H9 (cell line): Measurements from ENCODE around the gene FLNC. TPM values are rescaled to one million over a fixed set of nuclear protein-coding genes. Genes with fewer than 3 reads are reported as not detected.

ENCODE experiments used
- DNase-seq: peaks from one replicate; pipeline ENCODE4 v3.0.0-alpha.2; 2017
- H2AFZ ChIP-seq: one replicate; pipeline ENCODE4 v1.6.1; 2013; ENCODE audit warnings: mild to moderate bottlenecking, low read length, control low read depth, moderate library complexity
- H2AK5ac ChIP-seq: 2 replicates; pipeline ENCODE4 v1.6.1; 2013; ENCODE audit warnings: low read length, control low read depth, mixed read lengths; ENCODE audit not compliant: insufficient read length
- H2BK120ac ChIP-seq: one replicate; pipeline ENCODE4 v1.6.1; 2013; ENCODE audit warnings: low read depth, mild to moderate bottlenecking, low read length, control low read depth, inconsistent platforms; ENCODE audit not compliant: poor library complexity, severe bottlenecking
- H2BK12ac ChIP-seq: 2 replicates; pipeline ENCODE4 v1.6.1; 2013; ENCODE audit warnings: low read length, control low read depth, mixed read lengths, low read depth; ENCODE audit not compliant: insufficient read length
- H2BK15ac ChIP-seq: 2 replicates; pipeline ENCODE4 v1.6.1; 2013; ENCODE audit warnings: low read depth, low read length, control low read depth
- H2BK20ac ChIP-seq: one replicate; pipeline ENCODE4 v1.6.1; 2013; ENCODE audit warnings: low read depth, mild to moderate bottlenecking, low read length, control low read depth, inconsistent platforms; ENCODE audit not compliant: poor library complexity, severe bottlenecking
- H2BK5ac ChIP-seq: 2 replicates; pipeline ENCODE4 v1.6.1; 2013; ENCODE audit warnings: low read length, control low read depth, mixed read lengths; ENCODE audit not compliant: insufficient read length
- H3K14ac ChIP-seq: 2 replicates; pipeline ENCODE4 v1.6.1; 2013; ENCODE audit warnings: low read length, control low read depth; ENCODE audit not compliant: insufficient read depth
- H3K18ac ChIP-seq: 2 replicates; pipeline ENCODE4 v1.6.1; 2013; ENCODE audit warnings: low read depth, mild to moderate bottlenecking, mixed read lengths, low read length, control low read depth; ENCODE audit not compliant: insufficient read length
- H3K23ac ChIP-seq: 2 replicates; pipeline ENCODE4 v1.6.1; 2013; ENCODE audit warnings: low read length, control low read depth, mixed read lengths, low read depth; ENCODE audit not compliant: insufficient read length
- H3K23me2 ChIP-seq: 2 replicates; pipeline ENCODE4 v1.6.1; 2013; ENCODE audit warnings: low read depth, mild to moderate bottlenecking, mixed read lengths, low read length, control low read depth; ENCODE audit not compliant: insufficient read length, poor library complexity, severe bottlenecking
- H3K27ac ChIP-seq: 2 replicates; pipeline ENCODE4 v1.5.1; 2013; ENCODE audit warnings: low read length, control low read depth, mixed read lengths, low read depth; ENCODE audit not compliant: insufficient read length
- H3K27me3 ChIP-seq: 2 replicates; pipeline ENCODE4 v1.6.1; 2013; ENCODE audit warnings: low read length, control low read depth, inconsistent platforms; ENCODE audit not compliant: insufficient read depth
- H3K4ac ChIP-seq: 2 replicates; pipeline ENCODE4 v1.6.1; 2013; ENCODE audit warnings: low read depth, mild to moderate bottlenecking, control low read depth, inconsistent platforms, low read length, moderate library complexity
- H3K4me1 ChIP-seq: 2 replicates; pipeline ENCODE4 v1.6.1; 2013; ENCODE audit warnings: low read length, control low read depth, inconsistent platforms; ENCODE audit not compliant: insufficient read depth
- H3K4me2 ChIP-seq: 2 replicates; pipeline ENCODE4 v1.6.1; 2013; ENCODE audit warnings: low read length, control low read depth, mixed read lengths; ENCODE audit not compliant: insufficient read length, insufficient read depth
- H3K56ac ChIP-seq: 2 replicates; pipeline ENCODE4 v1.6.1; 2013; ENCODE audit warnings: low read depth, mild to moderate bottlenecking, mixed read lengths, low read length, control low read depth; ENCODE audit not compliant: insufficient read length
- H3K79me1 ChIP-seq: 2 replicates; pipeline ENCODE4 v1.6.1; 2013; ENCODE audit warnings: low read depth, mild to moderate bottlenecking, moderate library complexity, low read length, control low read depth, inconsistent platforms; ENCODE audit not compliant: insufficient read depth, poor library complexity, severe bottlenecking
- H3K79me2 ChIP-seq: 2 replicates; pipeline ENCODE4 v1.6.1; 2013; ENCODE audit warnings: low read length, control low read depth, inconsistent platforms; ENCODE audit not compliant: insufficient read depth
- H3K9ac ChIP-seq: 2 replicates; pipeline ENCODE4 v1.6.1; 2013; ENCODE audit warnings: low read length, control low read depth, mixed read lengths; ENCODE audit not compliant: insufficient read length; ENCODE audit errors: extremely low read depth
- H3K9me3 ChIP-seq: one replicate; pipeline ENCODE4 v1.6.1; 2013; ENCODE audit warnings: low read depth, low read length, inconsistent platforms; ENCODE audit not compliant: control insufficient read depth
- H3T11ph ChIP-seq: one replicate; pipeline ENCODE4 v1.6.1; 2013; ENCODE audit warnings: mild to moderate bottlenecking, low read length, control low read depth, inconsistent platforms
- H4K20me1 ChIP-seq: one replicate; pipeline ENCODE4 v1.6.1; 2013; ENCODE audit not compliant: control insufficient read depth, insufficient read length, insufficient read depth
- H4K5ac ChIP-seq: 2 replicates; pipeline ENCODE4 v1.6.1; 2013; ENCODE audit warnings: low read depth, mild to moderate bottlenecking, mixed read lengths, low read length, control low read depth; ENCODE audit not compliant: insufficient read length
- H4K8ac ChIP-seq: replicated peaks from 2 replicates; pipeline ENCODE4 v1.6.1; 2013; ENCODE audit warnings: low read length, control low read depth, mixed read lengths, low read depth; ENCODE audit not compliant: insufficient read length
- H4K91ac ChIP-seq: 2 replicates; pipeline ENCODE4 v1.6.1; 2013; ENCODE audit warnings: low read depth, mild to moderate bottlenecking, moderate library complexity, mixed read lengths, low read length, control low read depth; ENCODE audit not compliant: insufficient read length
- H3K27ac Mint-ChIP-seq, 3 experiments: 2 replicates in 2 of 3; 3 replicates in 1 of 3; pipeline ENCODE4 v1.8.0; 2020 to 2021; ENCODE audit warnings: mixed read lengths in 3 of 3, mild to moderate bottlenecking in 1 of 3, moderate library complexity in 1 of 3
- H3K27me3 Mint-ChIP-seq: 2 replicates; pipeline ENCODE4 v1.8.0; 2021; ENCODE audit warnings: low read depth, mild to moderate bottlenecking, moderate library complexity, mixed read lengths
- H3K36me3 Mint-ChIP-seq, 3 experiments: 2 replicates in 2 of 3; 3 replicates in 1 of 3; pipeline ENCODE4 v1.8.0; 2020 to 2021; ENCODE audit warnings: low read depth in 3 of 3, mixed read lengths in 3 of 3; ENCODE audit not compliant: insufficient read depth in 1 of 3
- H3K4me1 Mint-ChIP-seq, 2 experiments: 2 replicates each; pipeline ENCODE4 v1.8.0; 2020; ENCODE audit warnings: mixed read lengths in 2 of 2
- H3K4me3 Mint-ChIP-seq, 2 experiments: 2 replicates in 1 of 2; 3 replicates in 1 of 2; pipeline ENCODE4 v1.8.0; 2020 to 2021; ENCODE audit warnings: mild to moderate bottlenecking in 2 of 2, mixed read lengths in 2 of 2, moderate library complexity in 1 of 2
- H3K9me3 Mint-ChIP-seq, 2 experiments: 2 replicates in 1 of 2; 3 replicates in 1 of 2; pipeline ENCODE4 v1.8.0; 2020; ENCODE audit warnings: mild to moderate bottlenecking in 2 of 2, mixed read lengths in 2 of 2, moderate library complexity in 1 of 2
- whole genome bisulfite sequencing: extraction: QIAGEN DNeasy Blood & Tissue Kit; methylation state at CpG from one replicate; pipeline ENCODE4 v1.1.7; 2013; ENCODE audit warnings: missing lambda C conversion rate, low lambda C conversion rate, mixed read lengths; ENCODE audit not compliant: insufficient read length; ENCODE audit errors: extremely low coverage; 5-methylcytosine and 5-hydroxymethylcytosine counted together
- total RNA-seq: library from RNA; stranded (reverse); gene quantifications from 2 replicates; pipeline ENCODE4 v1.2.1, GENCODE V29; 2021
- TF ChIP-seq, protein P1 (sequence below): fragments of 200-600 bp; sonication (generic); conservative IDR thresholded peaks from 3 replicates; pipeline ENCODE4 v1.8.0; 2021; ENCODE audit warnings: antibody characterized with exemption, mild to moderate bottlenecking

Gene FLNC
- total RNA-seq, 1 experiment from 2014 or later: 12.2 TPM

DNA sequence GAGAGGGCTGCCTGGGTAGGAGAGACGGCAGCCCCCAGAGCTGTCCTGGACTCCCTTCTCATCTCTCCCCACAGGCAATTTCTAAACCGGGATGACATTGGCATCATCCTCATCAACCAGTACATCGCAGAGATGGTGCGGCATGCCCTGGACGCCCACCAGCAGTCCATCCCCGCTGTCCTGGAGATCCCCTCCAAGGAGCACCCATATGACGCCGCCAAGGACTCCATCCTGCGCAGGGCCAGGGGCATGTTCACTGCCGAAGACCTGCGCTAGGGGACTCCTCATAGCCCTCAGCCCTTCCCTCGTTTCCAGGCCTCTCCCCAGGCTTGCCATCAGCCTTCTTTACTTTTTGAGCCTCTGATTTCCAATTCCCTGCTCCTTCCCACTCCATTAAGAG is 35.1 kb downstream of the FLNC start:
- H2BK20ac ChIP-seq: no peak overlapping the region
- no peak overlapping the region for H3K27ac ChIP-seq
- no peaks in the 10 kb centered on the region for H3K9me3 ChIP-seq
- H3K27me3 Mint-ChIP-seq: peaks cover 30% of the 10 kb centered on the region
- no CpG with 5 or more reads among the region's 12 CpGs for WGBS
- no peak overlapping the region for H4K91ac ChIP-seq
- peak overlapping the region in 1 of 2 experiments; percentile 15; a peak in 1 of 5 replicates for H3K4me3 Mint-ChIP-seq
- no peak overlapping the region for H3K4ac ChIP-seq
- TF ChIP-seq, protein P1, sequence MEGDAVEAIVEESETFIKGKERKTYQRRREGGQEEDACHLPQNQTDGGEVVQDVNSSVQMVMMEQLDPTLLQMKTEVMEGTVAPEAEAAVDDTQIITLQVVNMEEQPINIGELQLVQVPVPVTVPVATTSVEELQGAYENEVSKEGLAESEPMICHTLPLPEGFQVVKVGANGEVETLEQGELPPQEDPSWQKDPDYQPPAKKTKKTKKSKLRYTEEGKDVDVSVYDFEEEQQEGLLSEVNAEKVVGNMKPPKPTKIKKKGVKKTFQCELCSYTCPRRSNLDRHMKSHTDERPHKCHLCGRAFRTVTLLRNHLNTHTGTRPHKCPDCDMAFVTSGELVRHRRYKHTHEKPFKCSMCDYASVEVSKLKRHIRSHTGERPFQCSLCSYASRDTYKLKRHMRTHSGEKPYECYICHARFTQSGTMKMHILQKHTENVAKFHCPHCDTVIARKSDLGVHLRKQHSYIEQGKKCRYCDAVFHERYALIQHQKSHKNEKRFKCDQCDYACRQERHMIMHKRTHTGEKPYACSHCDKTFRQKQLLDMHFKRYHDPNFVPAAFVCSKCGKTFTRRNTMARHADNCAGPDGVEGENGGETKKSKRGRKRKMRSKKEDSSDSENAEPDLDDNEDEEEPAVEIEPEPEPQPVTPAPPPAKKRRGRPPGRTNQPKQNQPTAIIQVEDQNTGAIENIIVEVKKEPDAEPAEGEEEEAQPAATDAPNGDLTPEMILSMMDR: no peak
- H4K5ac ChIP-seq: no peak overlapping the region
- no peak overlapping the region for H3T11ph ChIP-seq
- H2BK120ac ChIP-seq: no peak overlapping the region
- 0 out of 2 replicates have a peak, but pooled peaks cover 3% of the 10 kb centered on the region for H3K4me1 ChIP-seq
- H3K27me3 ChIP-seq: peaks cover 3% of the 10 kb centered on the region; the same call in 1 of the 2 replicates
- H4K20me1 ChIP-seq: no peaks in the 10 kb centered on the region
- H2AFZ ChIP-seq: no peak overlapping the region
- H3K18ac ChIP-seq: no peak overlapping the region
- H3K4me1 Mint-ChIP-seq: peaks cover 34 to 39% of the 10 kb centered on the region in 2 experiments
- H3K23me2 ChIP-seq: peaks cover 20% of the 10 kb centered on the region
- H3K56ac ChIP-seq: no peak overlapping the region
- H3K9me3 Mint-ChIP-seq: no peaks in the 10 kb centered on the region; a peak in 1 of 5 replicates
- H3K79me2 ChIP-seq: no peaks in the 10 kb centered on the region; the same call in 1 of the 2 replicates
- no peak overlapping the region; a peak in 1 of 7 replicates for H3K27ac Mint-ChIP-seq
- no peak overlapping the region for H2AK5ac ChIP-seq
- no peak overlapping the region for H4K8ac ChIP-seq
- no peak for DNase-seq
- H2BK15ac ChIP-seq: no peak overlapping the region
- H3K79me1 ChIP-seq: no peaks in the 10 kb centered on the region
- peaks cover 12 to 18% (median 15%) of the 10 kb centered on the region in 3 experiments for H3K36me3 Mint-ChIP-seq
- no peak overlapping the region for H3K9ac ChIP-seq
- no peak overlapping the region for H3K4me2 ChIP-seq
- no peak overlapping the region for H2BK5ac ChIP-seq
- no peak overlapping the region for H2BK12ac ChIP-seq
- H3K23ac ChIP-seq: no peak overlapping the region
- no peak overlapping the region for H3K14ac ChIP-seq
